Cardiac septum (tissue), 1 donor: ENCODE measurements around the gene PALD1. TPM values are rescaled to one million over a fixed set of nuclear protein-coding genes. Genes with fewer than 3 reads are reported as not detected.

Experiments
- DNase-seq: peaks from one replicate; pipeline ENCODE4 v3.0.0-alpha.2; 2020; ENCODE audit warnings: low spot score
- intact Hi-C: fragments of 100-400 bp; cut with DNase I; formaldehyde crosslinking; loops from one replicate; pipeline ENCODE4 v1.14.0; 2022
- total RNA-seq: library from RNA; stranded (reverse); fragmentation: NEBNext Ultra II Directional; extraction: Animal tissue kit (Norgen Biotek cat#: 25700); gene quantifications from one replicate; pipeline ENCODE4 v1.2.1, GENCODE V29; 2021
- donor health status: DM: no; HTN: no; CAD: no.

The PALD1 gene
- total RNA-seq, 1 donor from 2014 or later: 5.3 TPM

DNA sequence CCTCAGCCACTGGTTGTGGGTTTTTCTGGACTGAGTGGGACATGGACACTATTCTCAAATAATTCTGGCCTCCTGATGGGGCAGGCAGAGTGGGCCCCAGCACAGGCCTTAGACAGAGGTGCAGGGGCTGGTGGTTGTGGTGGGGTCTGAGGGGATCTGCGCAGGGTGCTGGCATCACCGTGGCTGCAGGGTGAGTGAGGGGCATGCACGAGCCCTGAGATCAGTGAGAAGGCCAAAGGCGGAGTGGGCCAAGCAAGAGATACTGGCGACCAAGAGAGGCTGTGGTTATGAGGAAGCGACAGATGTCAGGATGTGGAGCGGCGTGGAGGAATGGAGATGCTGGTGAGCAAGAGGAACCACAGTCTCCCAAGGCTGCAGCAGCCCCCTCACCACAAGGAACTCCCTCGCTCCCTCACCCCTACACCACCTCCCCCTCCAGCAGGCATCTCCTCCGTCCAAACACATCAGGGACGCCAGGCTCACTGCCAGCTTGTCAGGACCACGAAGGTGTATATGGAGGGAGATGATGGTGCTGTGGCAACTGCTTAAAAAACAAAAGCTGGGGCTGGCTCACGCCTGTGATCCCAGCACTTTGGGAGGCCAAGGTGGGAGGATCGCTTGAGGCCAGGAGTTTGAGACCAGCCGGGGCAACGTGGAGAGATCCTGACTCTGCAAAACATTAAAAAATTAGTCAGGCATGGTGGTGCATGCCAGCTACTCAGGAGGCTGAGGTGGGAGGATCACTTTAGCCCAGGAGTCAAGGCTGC, 114.4 kb downstream of the PALD1 start:
- DNase-seq: no peak
- intact Hi-C loops: no loop called here

GRCh38 chr10:70593513-70593890, 114.9 kb downstream of the PALD1 start:
- intact Hi-C loops: no loop called here
- no peak for DNase-seq

DNA sequence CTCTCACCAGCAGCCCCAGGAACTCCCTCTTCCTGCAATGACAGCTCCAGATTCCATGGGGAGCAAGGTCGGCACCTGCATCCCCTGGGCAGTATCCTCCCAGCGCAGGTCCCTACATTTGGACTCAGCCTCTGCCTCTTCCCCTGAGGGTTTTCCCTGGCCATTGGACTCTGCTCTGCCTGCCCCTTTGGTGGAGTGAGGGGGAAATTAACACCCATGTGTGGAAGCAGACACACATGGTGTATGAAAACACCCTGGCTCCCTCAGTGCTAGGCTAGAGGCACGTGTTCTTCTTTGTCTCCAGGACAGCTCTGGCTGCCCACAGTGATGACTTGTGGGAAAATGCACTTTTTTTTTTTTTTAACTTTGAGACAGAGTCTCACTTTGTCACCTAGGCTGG, 115.6 kb downstream of the PALD1 start:
- DNase-seq: no peak
- intact Hi-C loops: no loop called here

DNA sequence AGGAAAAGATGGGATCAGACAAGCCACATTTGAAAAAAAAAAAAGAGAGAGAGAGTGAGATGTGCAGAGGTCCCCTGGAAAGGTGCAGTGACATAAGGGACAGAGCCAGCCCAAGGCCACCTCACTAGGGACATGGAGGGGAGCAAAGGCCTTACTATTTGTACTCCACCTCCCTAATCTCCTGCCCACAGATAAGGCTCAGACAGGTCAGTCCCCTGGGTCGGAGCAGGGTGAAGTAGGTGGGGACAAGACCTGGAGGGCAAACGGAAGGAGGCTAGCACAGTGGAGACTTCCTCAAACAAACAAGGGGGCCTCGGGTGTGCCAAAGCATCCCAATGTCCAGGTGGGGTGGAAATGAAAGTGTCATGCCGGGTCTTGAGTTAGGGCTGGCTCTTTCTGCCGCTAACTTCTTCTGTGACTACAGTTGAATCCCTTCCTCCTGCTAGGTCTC, 117.0 kb downstream of the PALD1 start:
- DNase-seq: no peak
- intact Hi-C loops: no loop called here

GRCh38 chr10:70596110-70596798, 117.7 kb downstream of the PALD1 start:
- no peak for DNase-seq
- intact Hi-C loops: no loop called here

DNA sequence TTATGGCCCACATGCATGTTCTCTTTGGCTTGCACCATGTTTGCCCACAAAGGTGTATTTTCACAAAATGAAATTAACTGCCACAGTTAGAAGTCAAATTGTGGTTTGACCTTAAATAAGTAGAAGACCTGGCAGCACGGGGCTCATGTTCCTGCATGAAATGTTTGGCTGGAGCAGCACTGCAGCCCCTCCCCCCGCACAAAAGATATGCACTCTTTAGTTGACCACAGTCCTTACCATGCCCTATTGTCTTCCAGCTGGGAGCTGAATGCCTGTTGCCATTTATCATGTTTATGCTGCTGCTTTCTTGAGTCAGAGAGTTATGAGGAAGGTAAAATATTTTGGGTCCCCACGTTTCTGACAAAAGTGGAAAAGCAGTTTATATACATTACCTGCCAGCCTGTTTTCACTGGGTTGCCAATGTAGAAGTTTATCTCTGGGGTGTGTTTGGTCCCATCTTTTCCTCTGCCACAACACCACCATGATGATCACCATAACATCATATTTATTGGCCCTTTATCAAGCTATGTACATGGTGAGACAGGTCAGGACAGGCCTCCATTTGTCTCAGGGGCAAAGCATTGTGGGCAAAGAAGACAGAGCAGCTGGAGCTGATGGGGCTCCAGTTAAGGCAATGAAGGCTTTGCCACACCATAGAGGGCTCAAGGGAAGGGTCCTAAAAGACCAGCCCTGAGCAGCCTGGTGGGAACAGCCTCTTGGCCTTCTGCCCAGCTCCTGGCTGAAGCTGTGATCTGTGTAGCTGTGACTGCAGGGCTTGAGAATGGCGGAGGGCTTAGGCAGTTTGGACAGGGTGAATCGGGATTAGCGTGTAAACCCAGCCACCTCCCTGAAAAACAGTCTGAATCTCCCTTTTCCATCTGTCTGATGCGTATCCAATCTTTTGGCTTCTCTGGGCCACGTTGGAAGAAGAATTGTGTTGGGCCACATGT, 118.6 kb downstream of the PALD1 start:
- intact Hi-C loops: no loop called here
- DNase-seq: no peak

- intact Hi-C loops: no loop called here
- no peak for DNase-seq
Observed at GRCh38 chr10:70597856-70598815, 119.6 kb downstream of the PALD1 start.

- intact Hi-C loops: no loop called here
- no peak for DNase-seq
Observed at GRCh38 chr10:70598857-70599295, 120.3 kb downstream of the PALD1 start.

- DNase-seq: no peak
- intact Hi-C loops: no loop called here
Observed at GRCh38 chr10:70599319-70599718, 120.8 kb downstream of the PALD1 start.

DNA sequence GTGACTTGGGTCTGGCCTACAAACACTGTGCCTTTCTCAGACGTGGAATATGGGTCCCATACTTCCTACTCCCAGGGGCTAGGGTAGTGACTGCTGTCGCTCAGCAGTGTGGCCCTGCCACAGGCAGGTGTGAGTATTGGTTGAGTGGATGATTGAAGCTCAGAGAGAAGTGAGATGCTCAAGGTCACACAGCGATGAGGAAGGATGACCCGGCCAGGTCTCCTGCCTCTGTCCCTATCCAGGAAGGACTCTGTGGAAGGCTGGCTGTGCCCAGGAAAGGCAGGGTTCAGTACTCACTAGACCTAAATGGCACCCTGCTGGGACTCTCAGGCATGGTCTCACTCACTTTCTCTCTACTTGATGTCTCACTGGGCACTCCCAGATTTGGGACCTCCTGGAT, 121.2 kb downstream of the PALD1 start:
- no peak for DNase-seq
- intact Hi-C loops: no loop called here

GRCh38 chr10:70600512-70601395, 122.2 kb downstream of the PALD1 start:
- intact Hi-C loops: no loop called here
- DNase-seq: no peak

GRCh38 chr10:70601746-70602145, 123.2 kb downstream of the PALD1 start:
- DNase-seq: no peak
- intact Hi-C loops: no loop called here

DNA sequence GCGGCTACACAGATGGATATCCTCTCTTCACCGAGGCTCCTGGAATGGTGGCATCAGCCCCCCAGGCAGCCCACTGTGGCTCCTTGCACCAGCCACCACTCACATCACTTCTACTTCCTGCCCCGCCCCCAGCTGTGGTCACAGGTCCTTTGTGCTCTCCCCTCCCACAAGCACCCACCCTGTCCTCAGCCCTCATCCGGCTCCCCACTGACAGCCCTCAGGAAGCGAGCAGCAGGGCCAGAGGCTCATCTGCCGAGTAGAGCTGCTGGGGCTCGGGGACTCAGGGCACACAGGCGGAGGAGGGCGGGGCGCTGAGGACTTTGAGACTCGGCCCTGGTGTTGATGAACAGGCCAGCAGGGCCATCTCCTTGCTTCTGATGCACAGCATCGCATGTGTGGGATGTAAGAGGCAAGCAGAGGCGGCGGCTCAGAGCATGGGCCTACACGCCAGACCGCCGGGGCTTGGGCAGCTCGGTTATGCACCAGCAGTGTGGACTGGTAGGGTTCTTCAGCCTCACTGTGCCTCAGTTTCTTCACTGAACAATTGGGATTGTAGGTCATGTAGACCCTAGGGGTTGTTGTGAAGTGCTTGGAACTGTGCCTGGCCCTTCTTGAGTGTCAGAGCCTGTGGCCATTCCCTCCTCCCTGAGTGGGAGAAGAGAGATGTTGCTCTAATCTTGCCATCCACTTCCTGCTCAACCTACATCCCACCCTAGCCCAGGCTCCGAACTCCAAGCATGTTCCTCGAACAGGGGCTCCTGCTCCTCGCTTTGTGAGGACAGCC, 124.3 kb downstream of the PALD1 start, which contains the start of gene PRF1:
Gene PRF1 (minus strand): TSS at position 77 of the 784 bp plus-strand sequence. CDS start 1,839 bp downstream, outside the sequence.
- DNase-seq: no peak

DNA sequence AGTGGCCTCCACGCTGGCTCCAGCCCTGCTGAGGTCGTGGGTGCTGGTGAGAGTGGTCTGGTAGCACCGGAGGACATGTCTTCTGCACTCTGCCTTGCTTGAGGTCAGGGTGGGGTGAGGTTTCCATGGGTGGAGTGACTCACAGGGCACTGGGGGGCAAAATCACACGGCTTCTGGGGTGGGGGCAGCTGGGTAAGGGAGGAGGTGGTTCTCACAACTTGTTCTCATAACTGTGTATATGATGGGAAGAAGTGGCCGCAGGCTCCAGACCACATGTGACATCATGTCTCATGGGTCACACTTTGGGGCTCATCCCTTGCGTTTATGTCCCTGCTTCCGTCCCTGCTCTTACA, 124.9 kb downstream of the PALD1 start:
- intact Hi-C loops: no loop called here
- no peak for DNase-seq

More for the DNA sequence above, 124.3 kb downstream of the PALD1 start, which contains the start of gene PRF1:
- intact Hi-C loops: no loop called here

DNA sequence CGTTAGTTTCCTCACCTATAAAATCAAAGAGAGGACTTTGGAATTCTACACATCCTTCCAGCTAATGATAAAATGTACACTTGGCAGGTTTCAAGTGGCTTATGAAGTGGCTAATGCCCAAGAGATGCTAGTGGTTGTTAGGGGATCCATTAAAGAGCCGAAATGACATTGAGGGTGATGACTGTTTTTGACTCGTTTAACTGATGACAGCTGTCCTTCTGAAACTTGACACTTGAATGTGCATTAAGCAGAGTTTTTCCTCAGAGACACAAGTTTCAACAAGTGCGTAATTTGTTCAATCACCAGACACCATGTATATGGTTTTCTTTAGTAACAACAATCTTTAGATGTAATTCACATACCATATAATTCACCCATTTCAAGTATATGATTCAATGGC, 125.5 kb downstream of the PALD1 start:
- DNase-seq: no peak

DNA sequence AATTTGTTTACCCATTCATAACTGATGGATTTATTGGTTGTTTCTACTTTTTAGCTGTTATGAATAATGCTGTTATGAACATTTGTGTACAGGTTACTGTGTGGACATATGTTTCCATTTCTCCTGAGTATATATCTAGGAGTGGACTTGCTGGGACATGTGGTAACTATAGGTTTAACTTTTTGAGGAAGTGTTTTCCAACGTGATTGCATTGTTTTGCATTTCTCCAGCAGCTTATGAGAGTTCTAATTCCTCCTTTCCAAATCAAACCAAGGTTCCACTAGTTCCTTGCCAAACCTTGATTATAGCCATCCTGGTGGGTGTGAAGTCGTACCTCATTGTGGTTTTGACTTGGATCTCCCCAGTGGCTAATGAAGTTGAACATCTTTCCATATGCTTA, 126.6 kb downstream of the PALD1 start:
- intact Hi-C loops: no loop called here
- no peak for DNase-seq

More for the DNA sequence above, 125.5 kb downstream of the PALD1 start:
- intact Hi-C loops: no loop called here

GRCh38 chr10:70607936-70608335, 129.4 kb downstream of the PALD1 start:
- intact Hi-C loops: no loop called here
- no peak for DNase-seq
